CD14-positive monocyte (primary cell): Measurements from ENCODE around the gene SPECC1L. TPM values are rescaled to one million over a fixed set of nuclear protein-coding genes. Genes with fewer than 3 reads are reported as not detected.
"Not testable (repeated sequence)": the region's sequence is repeated elsewhere in the genome, so short reads cannot be mapped to it uniquely, and the experiment has no call there.

Source experiments
- DNase-seq, 3 donors: peaks; one replicate each; pipeline ENCODE4 v3.0.0-alpha.2; 2011 to 2022
- H2AFZ ChIP-seq: 2 replicates; pipeline ENCODE4 v1.6.0; 2012; ENCODE audit warnings: mild to moderate bottlenecking, low read depth, low read length, inconsistent platforms; ENCODE audit not compliant: insufficient read depth, poor library complexity, severe bottlenecking
- H3K27ac ChIP-seq, 2 donors: 1 replicate in 1 of 2; 2 replicates in 1 of 2; pipeline ENCODE4 v1.5.1; 2012 to 2013; ENCODE audit warnings: low read length in 2 of 2, control low read depth in 1 of 2, inconsistent platforms in 1 of 2, low read depth in 1 of 2, mild to moderate bottlenecking in 1 of 2
- H3K27me3 ChIP-seq, 2 donors: one replicate each; pipeline versions ENCODE4 v1.6.0 to v1.6.1; 2011 to 2013; ENCODE audit warnings: low read length in 2 of 2; ENCODE audit not compliant: control insufficient read depth in 2 of 2, insufficient read depth in 2 of 2
- H3K36me3 ChIP-seq, 2 donors: replicated peaks in 1 of 2; 1 replicate in 1 of 2; 2 replicates in 1 of 2; pipeline versions ENCODE4 v1.5.1 to v1.6.1; 2012 to 2013; ENCODE audit warnings: low read length in 2 of 2, control low read depth in 1 of 2, inconsistent platforms in 1 of 2, mild to moderate bottlenecking in 1 of 2; ENCODE audit not compliant: insufficient read depth in 2 of 2, control insufficient read depth in 1 of 2
- H3K4me1 ChIP-seq, 2 donors: 1 replicate in 1 of 2; 2 replicates in 1 of 2; pipeline versions ENCODE4 v1.5.1 to v1.6.1; 2012 to 2013; ENCODE audit warnings: low read length in 2 of 2, control low read depth in 1 of 2, inconsistent platforms in 1 of 2, mild to moderate bottlenecking in 1 of 2, moderate library complexity in 1 of 2; ENCODE audit not compliant: insufficient read depth in 2 of 2, control insufficient read depth in 1 of 2
- H3K4me2 ChIP-seq: replicated peaks from 2 replicates; pipeline ENCODE3; 2012; ENCODE audit warnings: low read length, moderate library complexity, mild to moderate bottlenecking; ENCODE audit not compliant: poor library complexity, severe bottlenecking; ENCODE audit errors: extremely low read depth
- H3K4me3 ChIP-seq, 3 experiments: fragments of 200-600 bp in 1 of 3; sonication (generic) in 1 of 3; replicated peaks in 1 of 3; 1 replicate in 2 of 3; 2 replicates in 1 of 3; pipeline ENCODE4 v1.5.1; 2011 to 2013; ENCODE audit warnings: low read length in 3 of 3, mild to moderate bottlenecking in 3 of 3, control low read depth in 2 of 3, low read depth in 2 of 3, inconsistent platforms in 1 of 3, moderate library complexity in 1 of 3
- H3K79me2 ChIP-seq: 2 replicates; pipeline ENCODE4 v1.6.0; 2012; ENCODE audit warnings: mild to moderate bottlenecking, control low read depth, inconsistent platforms, low read length, moderate library complexity; ENCODE audit not compliant: insufficient read depth
- H3K9ac ChIP-seq: 2 replicates; pipeline ENCODE4 v1.6.0; 2017; ENCODE audit warnings: low read length, mild to moderate bottlenecking; ENCODE audit not compliant: insufficient read depth, poor library complexity, severe bottlenecking
- H3K9me3 ChIP-seq, 2 donors: replicated peaks in 1 of 2; 1 replicate in 1 of 2; 2 replicates in 1 of 2; pipeline versions ENCODE4 v1.5.1 to v1.6.1; 2012 to 2013; ENCODE audit warnings: low read length in 2 of 2, control low read depth in 1 of 2; ENCODE audit not compliant: control insufficient read depth in 1 of 2, insufficient read depth in 1 of 2
- H4K20me1 ChIP-seq: 2 replicates; pipeline ENCODE4 v1.6.0; 2012; ENCODE audit warnings: mild to moderate bottlenecking, low read length, control low read depth, moderate library complexity; ENCODE audit not compliant: insufficient read depth
- H3K27ac Mint-ChIP-seq, 7 donors: one replicate each; pipeline ENCODE4 v1.8.0; 2020; ENCODE audit warnings: mild to moderate bottlenecking in 7 of 7, mixed read lengths in 7 of 7, moderate library complexity in 6 of 7, inconsistent platforms in 2 of 7
- H3K27me3 Mint-ChIP-seq, 3 donors: one replicate each; pipeline ENCODE4 v1.8.0; 2021 to 2022; ENCODE audit warnings: low read depth in 3 of 3, mild to moderate bottlenecking in 3 of 3, mixed read lengths in 3 of 3, moderate library complexity in 3 of 3, inconsistent platforms in 1 of 3
- H3K36me3 Mint-ChIP-seq, 2 donors: one replicate each; pipeline ENCODE4 v1.8.0; 2020; ENCODE audit warnings: mixed read lengths in 2 of 2, inconsistent platforms in 1 of 2, mild to moderate bottlenecking in 1 of 2
- H3K4me1 Mint-ChIP-seq: one replicate; pipeline ENCODE4 v1.8.0; 2020; ENCODE audit warnings: mild to moderate bottlenecking, mixed read lengths
- H3K4me3 Mint-ChIP-seq, 2 donors: one replicate each; pipeline ENCODE4 v1.8.0; 2020; ENCODE audit warnings: mild to moderate bottlenecking in 2 of 2, mixed read lengths in 2 of 2, moderate library complexity in 1 of 2
- H3K9me3 Mint-ChIP-seq, 7 donors: one replicate each; pipeline ENCODE4 v1.8.0; 2020 to 2022; ENCODE audit warnings: mixed read lengths in 7 of 7, mild to moderate bottlenecking in 6 of 7, moderate library complexity in 6 of 7, inconsistent platforms in 2 of 7
- CTCF ChIP-seq: fragments of 200-600 bp; IDR thresholded peaks from one replicate; pipeline ENCODE4 v1.8.0; 2022; ENCODE audit warnings: antibody characterized with exemption, mild to moderate bottlenecking
- WGBS: methylation state at CpG from one replicate; pipeline ENCODE4 v1.1.5; 2013; ENCODE audit warnings: missing lambda C conversion rate; ENCODE audit not compliant: insufficient coverage; 5-methylcytosine and 5-hydroxymethylcytosine counted together
- intact Hi-C, 2 donors: fragments of 100-400 bp; cut with micrococcal nuclease; formaldehyde crosslinking; loops; one replicate each; pipeline versions ENCODE4 v1.15.0 to v1.15.1; 2023
- polyA plus RNA-seq, 3 donors: library from polyadenylated mRNA; depleted of rRNA in 1 of 3; unstranded in 2 of 3; stranded (reverse) in 1 of 3; fragments of 300-500 nt in 2 of 3; fragments of >200 nt in 1 of 3; fragmentation: Illumina TruSeq in 2 of 3; gene quantifications; 1 replicate in 2 of 3; 2 replicates in 1 of 3; pipeline ENCODE4 v1.2.3, GENCODE V29; 2012 to 2021

SPECC1L gene
- polyA plus RNA-seq, 3 donors = 2.5 to 7.2 (median 4.9) TPM

DNA sequence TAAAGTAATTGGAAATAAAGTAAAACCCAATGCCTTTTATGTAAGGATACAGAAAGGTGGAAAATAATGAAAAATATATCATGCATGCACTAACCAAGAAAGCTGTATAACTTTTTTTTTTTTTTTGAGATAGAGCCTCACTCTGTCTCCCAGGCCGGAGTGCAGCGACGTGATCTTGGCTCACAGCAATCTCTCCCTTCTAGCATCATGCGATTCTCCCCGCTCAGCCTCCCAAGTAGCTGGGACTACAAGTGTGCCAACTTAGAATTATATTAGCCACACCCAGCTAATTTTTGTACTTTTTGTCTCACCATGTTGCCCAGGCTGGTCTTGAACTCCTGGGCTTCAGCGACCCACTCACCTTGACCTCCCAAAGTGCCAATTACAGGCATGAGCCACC is 30.2 kb upstream of the SPECC1L start:
- Mint-ChIP-seq H3K9me3 (peaks cover 0 to 6% (median 0%) of the 10 kb centered on the region in 7 donors), H3K4me3 (no peak overlapping the region), H3K36me3 (no peaks in the 10 kb centered on the region), H3K4me1 (peaks cover 51% of the 10 kb centered on the region), H3K27me3 (peaks cover 1 to 8% (median 4%) of the 10 kb centered on the region in 3 donors), H3K27ac (peak overlapping the region in 1 of 7 donors; percentile 74)
- Histone ChIP-seq H2AFZ (no peak overlapping the region), H3K27ac (no peak overlapping the region), H3K27me3 (no peaks in the 10 kb centered on the region), H4K20me1 (no peaks in the 10 kb centered on the region), H3K36me3 (no peaks in the 10 kb centered on the region), H3K9ac (no peak overlapping the region), H3K4me1 (peaks cover 41 to 42% of the 10 kb centered on the region in 2 donors), H3K4me3 (no peak overlapping the region), H3K79me2 (no peaks in the 10 kb centered on the region), H3K9me3 (no peaks in the 10 kb centered on the region), H3K4me2 (no peak overlapping the region)
- intact Hi-C loops = no loop called here
- WGBS = 98% methylated on average over 5 of the region's 6 CpGs
- DNase-seq = no peak
- TF ChIP-seq CTCF = no peak

DNA sequence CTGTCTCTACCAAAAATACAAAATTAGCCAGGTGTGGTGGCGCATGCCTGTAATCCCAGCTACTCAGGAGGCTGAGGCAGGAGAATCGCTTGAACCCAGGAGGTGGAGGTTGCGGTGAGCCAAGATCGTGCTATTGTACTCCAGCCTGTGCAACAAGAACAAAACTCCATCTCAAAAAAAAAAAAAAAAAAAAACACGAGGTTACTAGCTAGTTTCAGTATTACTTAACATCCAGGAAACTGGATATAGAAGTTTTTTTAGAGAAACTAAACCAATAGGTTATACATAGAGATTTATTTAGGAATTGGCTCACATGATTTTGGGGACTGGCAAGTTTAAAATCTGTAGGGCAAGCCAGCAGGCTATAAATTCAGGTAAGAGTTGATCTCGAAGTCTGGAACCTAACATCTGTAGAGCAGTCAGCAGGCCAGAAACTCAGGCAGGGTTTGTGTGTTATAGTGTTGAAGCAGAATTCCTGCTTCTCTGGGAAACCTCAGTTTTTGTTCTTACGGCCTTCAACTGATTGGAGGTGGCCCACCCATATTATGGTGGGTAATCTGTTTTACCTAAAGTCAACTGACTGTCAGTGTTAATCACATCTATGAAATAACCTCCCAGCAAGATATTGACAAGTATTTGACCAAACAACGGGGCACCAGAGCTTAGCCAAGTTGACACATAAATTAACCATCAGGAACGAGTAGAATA is 29.5 kb upstream of the SPECC1L start:
- H3K27ac ChIP-seq, H2AFZ ChIP-seq, intact Hi-C loops, H3K9ac ChIP-seq, H3K27me3 Mint-ChIP-seq, H4K20me1 ChIP-seq, H3K79me2 ChIP-seq, H3K9me3 ChIP-seq, H3K36me3 ChIP-seq, DNase-seq, H3K4me2 ChIP-seq, H3K27me3 ChIP-seq, H3K36me3 Mint-ChIP-seq, H3K4me3 ChIP-seq, H3K9me3 Mint-ChIP-seq: not testable (repeated sequence)
- H3K4me3 Mint-ChIP-seq = peak overlapping the region in 1 of 2 donors; percentile 15
- H3K4me1 Mint-ChIP-seq = peaks cover 51% of the 10 kb centered on the region
- peak overlapping the region in 1 of 7 donors; percentile 72 for H3K27ac Mint-ChIP-seq
- WGBS = 88% methylated on average over 1 of the region's 9 CpGs
- H3K4me1 ChIP-seq = peaks cover 41 to 43% of the 10 kb centered on the region in 2 donors

DNA sequence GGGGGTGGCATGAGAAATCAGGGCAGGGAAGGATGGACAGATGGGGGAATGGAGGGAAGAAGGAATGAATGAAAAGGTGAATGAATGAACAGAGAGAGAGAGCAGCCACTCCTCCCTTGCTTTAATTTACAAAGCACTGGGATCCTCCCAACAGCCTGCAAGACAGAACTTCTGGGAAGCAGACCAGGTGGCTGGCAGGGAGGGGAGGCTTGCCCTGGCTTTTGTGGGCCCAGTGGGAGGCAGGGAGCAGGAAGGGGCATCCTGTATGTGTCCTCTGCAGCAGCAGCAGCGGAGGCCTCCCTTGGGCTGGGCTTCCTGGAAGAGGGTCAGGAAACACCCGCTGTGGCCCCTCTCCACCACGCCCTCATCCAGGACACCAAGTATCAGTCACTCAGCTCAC is 27.2 kb upstream of the SPECC1L start:
- H3K4me3 Mint-ChIP-seq, H3K27ac ChIP-seq, H3K4me3 ChIP-seq, H3K27me3 Mint-ChIP-seq, H4K20me1 ChIP-seq, H3K9me3 ChIP-seq, H3K36me3 Mint-ChIP-seq, H3K36me3 ChIP-seq, H3K79me2 ChIP-seq, H3K27me3 ChIP-seq, H3K9me3 Mint-ChIP-seq, H2AFZ ChIP-seq, intact Hi-C loops, H3K9ac ChIP-seq, H3K4me2 ChIP-seq: not testable (repeated sequence)
- Mint-ChIP-seq H3K27ac (peak overlapping the region in 1 of 7 donors; percentile 58), H3K4me1 (peaks cover 55% of the 10 kb centered on the region)
- H3K4me1 ChIP-seq = peaks cover 46% of the 10 kb centered on the region in 2 donors
- peak in 1 of 3 donors; percentile 33 for DNase-seq
- WGBS = no CpG with 5 or more reads among the region's 3 CpGs
